CD4-positive, alpha-beta memory T cell (primary cell): ENCODE results near the gene DTX1. TPM values are rescaled to one million over a fixed set of nuclear protein-coding genes. Genes with fewer than 3 reads are reported as not detected.

Source experiments
- CTCF ChIA-PET: fragments of 350-600 bp; sonication (Branson Sonifier 250); formaldehyde crosslinking; loops from one replicate; lab custom pipeline; 2021; ENCODE audit warnings: inconsistent platforms; ENCODE audit not compliant: partially characterized antibody; lab: Charles Lee
- POLR2A ChIA-PET: fragments of 350-600 bp; sonication (Branson Sonifier 250); formaldehyde crosslinking; loops from one replicate; lab custom pipeline; 2021; ENCODE audit not compliant: partially characterized antibody; lab: Charles Lee
- DNase-seq, 5 donors: peaks; one replicate each; pipeline versions ENCODE4 v3.0.0 to v3.0.0-alpha.2; 2020 to 2022; ENCODE audit warnings: mixed read lengths in 1 of 5
- H3K27ac ChIP-seq: one replicate; pipeline ENCODE4 v1.7.0; 2013; ENCODE audit warnings: low read depth, low read length
- H3K27me3 ChIP-seq: 2 replicates; pipeline ENCODE4 v1.7.0; 2013; ENCODE audit warnings: mild to moderate bottlenecking, low read length, moderate library complexity; ENCODE audit not compliant: insufficient read depth
- H3K36me3 ChIP-seq: 2 replicates; pipeline ENCODE4 v1.7.0; 2013; ENCODE audit warnings: mild to moderate bottlenecking, low read length, moderate library complexity; ENCODE audit not compliant: insufficient read depth
- H3K4me1 ChIP-seq: 2 replicates; pipeline ENCODE4 v1.7.0; 2013; ENCODE audit warnings: mild to moderate bottlenecking, low read length, moderate library complexity; ENCODE audit not compliant: insufficient read depth
- H3K4me3 ChIP-seq, 2 donors: one replicate each; pipeline ENCODE4 v1.7.0; 2013; ENCODE audit warnings: low read length in 2 of 2, mild to moderate bottlenecking in 1 of 2
- H3K9me3 ChIP-seq, 2 donors: one replicate each; pipeline ENCODE4 v1.7.0; 2013; ENCODE audit warnings: low read length in 2 of 2, control low read depth in 1 of 2; ENCODE audit not compliant: control insufficient read depth in 1 of 2
- H3K27ac Mint-ChIP-seq, 7 donors: one replicate each; pipeline ENCODE4 v1.8.0; 2020 to 2021; ENCODE audit warnings: mixed read lengths in 7 of 7, mild to moderate bottlenecking in 6 of 7, inconsistent platforms in 3 of 7, moderate library complexity in 3 of 7
- H3K27me3 Mint-ChIP-seq, 2 donors: one replicate each; pipeline ENCODE4 v1.8.0; 2020 to 2021; ENCODE audit warnings: mixed read lengths in 2 of 2
- H3K36me3 Mint-ChIP-seq, 2 donors: one replicate each; pipeline ENCODE4 v1.8.0; 2020 to 2021; ENCODE audit warnings: mixed read lengths in 2 of 2, inconsistent platforms in 1 of 2, mild to moderate bottlenecking in 1 of 2
- H3K4me1 Mint-ChIP-seq, 4 donors: one replicate each; pipeline ENCODE4 v1.8.0; 2020 to 2021; ENCODE audit warnings: mixed read lengths in 4 of 4, mild to moderate bottlenecking in 1 of 4
- H3K4me3 Mint-ChIP-seq, 8 donors: one replicate each; pipeline ENCODE4 v1.8.0; 2020 to 2021; ENCODE audit warnings: mixed read lengths in 8 of 8, mild to moderate bottlenecking in 7 of 8, moderate library complexity in 6 of 8, inconsistent platforms in 3 of 8
- H3K9me3 Mint-ChIP-seq, 8 donors: one replicate each; pipeline ENCODE4 v1.8.0; 2020 to 2021; ENCODE audit warnings: mixed read lengths in 8 of 8, mild to moderate bottlenecking in 5 of 8, inconsistent platforms in 3 of 8, moderate library complexity in 1 of 8
- intact Hi-C: fragments of 100-400 bp; cut with micrococcal nuclease; formaldehyde crosslinking; loops from one replicate; pipeline ENCODE4 v1.15.1; 2023
- polyA plus RNA-seq, 2 donors: library from polyadenylated mRNA; unstranded; fragments of 300-500 nt; fragmentation: Illumina TruSeq; gene quantifications; one replicate each; pipeline ENCODE4 v1.2.3, GENCODE V29; 2021
- total RNA-seq, 2 experiments: library from RNA; stranded (reverse); gene quantifications; one replicate each; pipeline ENCODE4 v1.2.3, GENCODE V29; 2021

The DTX1 gene
- total and polyA plus RNA-seq, 4 experiments from 2014 or later, result 0.30 to 7.5 (median 5.5) TPM

GRCh38 chr12:113081873-113082272 is 25.3 kb downstream of the DTX1 start:
- Histone ChIP-seq H3K4me1 (peaks cover 19% of the 10 kb centered on the region), H3K9me3 (no peaks in the 10 kb centered on the region), H3K27me3 (no peaks in the 10 kb centered on the region), H3K4me3 (no peak overlapping the region), H3K36me3 (no peaks in the 10 kb centered on the region), H3K27ac (no peak overlapping the region)
- H3K4me3 Mint-ChIP-seq, result no peak overlapping the region
- CTCF ChIA-PET, result interaction anchor here (1.0 to 2.0 kb wide), 2 partner anchors 12 to 33 kb away, joined by 3 to 6 read pairs; no protein-coding TSS in a partner anchor
- H3K36me3 Mint-ChIP-seq, result peaks cover 10 to 27% of the 10 kb centered on the region in 2 donors
- intact Hi-C loops, result no loop called here
- DNase-seq, result no peak
- H3K27ac Mint-ChIP-seq, result peak overlapping the region in 4 of 7 donors; percentile 72 to 89 (median 80)
- H3K4me1 Mint-ChIP-seq, result peaks cover 24 to 62% (median 36%) of the 10 kb centered on the region in 4 donors
- POLR2A ChIA-PET, result interaction anchor here (0.9 to 1.7 kb wide), 2 partner anchors 8 to 12 kb away, joined by 3 to 5 read pairs; no protein-coding TSS in a partner anchor
- no peaks in the 10 kb centered on the region for H3K27me3 Mint-ChIP-seq
- H3K9me3 Mint-ChIP-seq, result no peaks in the 10 kb centered on the region

DNA sequence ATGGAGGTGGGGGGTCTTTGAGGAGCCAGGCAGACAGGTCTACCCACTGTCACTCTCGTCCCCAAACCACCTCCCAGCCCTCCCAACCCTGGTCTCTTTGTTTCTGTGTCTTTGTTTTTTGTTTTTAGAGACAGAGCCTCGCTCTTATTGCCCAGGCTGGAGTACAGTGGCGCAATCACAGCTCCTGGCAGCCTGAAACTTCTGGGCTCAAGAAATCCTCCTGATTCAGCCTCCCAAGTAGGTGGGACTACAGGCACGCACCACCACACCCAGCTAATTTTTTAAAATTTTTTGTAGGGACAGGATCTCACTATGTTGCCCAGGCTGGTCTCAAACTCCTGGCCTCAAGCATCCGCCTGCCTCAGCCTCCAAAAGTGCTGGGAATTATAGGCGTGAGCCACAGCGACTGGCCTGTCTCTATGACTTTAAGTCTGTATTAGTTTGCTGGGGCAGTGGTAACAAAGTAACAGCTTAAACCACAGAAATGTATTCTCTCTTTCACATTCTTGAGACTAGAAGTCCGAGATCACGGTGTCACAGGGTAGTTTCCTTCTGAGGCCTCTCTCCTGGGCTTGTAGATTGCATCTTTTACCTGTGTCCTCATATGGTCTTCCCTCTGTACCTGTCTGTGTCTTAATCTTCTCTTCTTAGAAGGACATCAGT is 26.1 kb downstream of the DTX1 start:
- Mint-ChIP-seq H3K27ac (peak overlapping the region in 5 of 7 donors; percentile 30 to 82 (median 71)), H3K27me3 (no peaks in the 10 kb centered on the region), H3K4me1 (peaks cover 31 to 69% (median 43%) of the 10 kb centered on the region in 4 donors), H3K36me3 (peaks cover 9 to 26% of the 10 kb centered on the region in 2 donors), H3K9me3 (no peaks in the 10 kb centered on the region), H3K4me3 (peak overlapping the region in 1 of 8 donors; percentile 55)
- no peaks in the 10 kb centered on the region for H3K27me3 ChIP-seq
- CTCF ChIA-PET, result interaction anchor here (2.0 kb wide), 1 partner anchor 12 kb away, joined by 6 read pairs; no protein-coding TSS in a partner anchor
- H3K27ac ChIP-seq, result no peak overlapping the region
- DNase-seq, result no peak
- peaks cover 26% of the 10 kb centered on the region for H3K4me1 ChIP-seq
- no peaks in the 10 kb centered on the region for H3K36me3 ChIP-seq
- POLR2A ChIA-PET, result interaction anchor here (1.7 kb wide), 1 partner anchor 7 kb away, joined by 5 read pairs; no protein-coding TSS in a partner anchor
- intact Hi-C loops, result no loop called here
- H3K4me3 ChIP-seq, result no peak overlapping the region
- H3K9me3 ChIP-seq, result no peaks in the 10 kb centered on the region

GRCh38 chr12:113083863-113084435 is 27.4 kb downstream of the DTX1 start:
- Mint-ChIP-seq H3K4me3 (peak overlapping the region in 2 of 8 donors; percentile 5 to 15), H3K27ac (peak overlapping the region; percentile 45 to 87 (median 73)), H3K36me3 (peaks cover 7 to 18% of the 10 kb centered on the region in 2 donors), H3K27me3 (no peaks in the 10 kb centered on the region), H3K4me1 (peaks cover 44 to 82% (median 55%) of the 10 kb centered on the region in 4 donors), H3K9me3 (no peaks in the 10 kb centered on the region)
- Histone ChIP-seq H3K36me3 (no peaks in the 10 kb centered on the region), H3K9me3 (no peaks in the 10 kb centered on the region), H3K27me3 (no peaks in the 10 kb centered on the region), H3K27ac (no peak overlapping the region), H3K4me1 (peaks cover 39% of the 10 kb centered on the region), H3K4me3 (no peak overlapping the region)
- intact Hi-C loops, result no loop called here
- POLR2A ChIA-PET, result interaction anchor here (0.6 kb wide), 1 partner anchor 105 kb away, joined by 3 read pairs; no protein-coding TSS in a partner anchor
- DNase-seq, result no peak
- CTCF ChIA-PET, result interaction anchor here (1.2 to 1.4 kb wide), 2 partner anchors 35 to 90 kb away, joined by 3 to 5 read pairs; no protein-coding TSS in a partner anchor

DNA sequence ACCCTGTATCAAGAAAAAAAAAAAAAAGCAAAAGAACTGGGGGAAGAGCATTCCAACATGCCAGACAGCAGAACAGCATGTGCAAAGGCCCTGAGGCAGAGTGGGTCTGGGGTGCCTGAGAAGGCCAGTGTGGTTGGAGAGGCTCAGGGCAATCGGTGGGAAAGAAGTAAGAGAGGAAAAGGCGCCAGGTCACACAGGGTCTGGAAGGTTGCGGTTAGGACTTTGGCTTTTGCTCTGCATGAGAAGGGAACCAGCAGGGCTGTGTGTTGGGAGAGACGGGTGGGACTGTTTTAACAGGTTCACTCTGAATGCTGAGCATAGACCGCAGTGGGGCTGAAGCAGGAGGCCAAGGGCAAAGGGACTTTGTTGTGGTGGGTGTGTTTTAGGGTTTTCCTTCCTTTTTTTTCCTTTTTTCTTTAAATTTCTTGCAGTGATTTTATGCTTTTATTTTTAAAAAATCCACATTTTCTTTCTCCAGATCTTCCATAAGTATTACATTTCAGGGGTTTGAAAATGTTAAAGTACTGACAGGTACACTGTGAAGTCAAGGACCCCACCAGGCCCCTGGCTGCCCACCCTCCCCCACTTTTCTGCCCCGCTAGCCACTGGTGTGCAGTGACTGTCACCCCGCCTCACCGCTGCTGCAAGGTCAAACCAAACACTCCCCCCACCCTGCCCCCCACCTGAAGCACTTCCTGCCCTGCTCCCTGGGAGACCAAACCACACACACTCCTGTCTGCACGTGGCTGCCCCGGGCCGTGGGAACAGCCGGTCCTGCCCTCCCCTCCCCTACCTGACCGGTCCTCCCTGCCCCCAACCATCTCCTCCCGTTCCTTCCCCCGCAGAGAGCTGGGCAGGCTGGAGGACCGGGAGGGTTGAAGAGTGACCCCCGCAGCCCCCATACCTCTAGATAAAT is 30.0 kb downstream of the DTX1 start:
- ChIA-PET CTCF (interaction anchor here (0.5 to 1.8 kb wide), 4 partner anchors 10 to 111 kb away, joined by 3 to 4 read pairs (median 4); no protein-coding TSS in a partner anchor), POLR2A (interaction anchor here (0.7 to 1.7 kb wide), 6 partner anchors 16 to 108 kb away, joined by 3 to 7 read pairs (median 3); partner anchors contain the start of genes DTX1 and OAS2)
- peaks cover 6 to 11% of the 10 kb centered on the region in 2 donors for H3K36me3 Mint-ChIP-seq
- Histone ChIP-seq H3K27me3 (no peaks in the 10 kb centered on the region), H3K36me3 (no peaks in the 10 kb centered on the region), H3K9me3 (no peaks in the 10 kb centered on the region), H3K4me1 (peaks cover 65% of the 10 kb centered on the region), H3K27ac (peak overlapping the region; percentile 29), H3K4me3 (peak overlapping the region in 1 of 2 donors; percentile 8)
- H3K27me3 Mint-ChIP-seq, result no peaks in the 10 kb centered on the region
- DNase-seq, result peak in 4 of 5 donors; percentile 28 to 57 (median 32)
- intact Hi-C loops, result no loop called here
- peak overlapping the region; percentile 88 to 96 (median 94) for H3K27ac Mint-ChIP-seq
- peak overlapping the region; percentile 68 to 85 (median 79) for H3K4me3 Mint-ChIP-seq
- no peaks in the 10 kb centered on the region for H3K9me3 Mint-ChIP-seq
- H3K4me1 Mint-ChIP-seq, result peaks cover 66 to 93% (median 75%) of the 10 kb centered on the region in 4 donors

DNA sequence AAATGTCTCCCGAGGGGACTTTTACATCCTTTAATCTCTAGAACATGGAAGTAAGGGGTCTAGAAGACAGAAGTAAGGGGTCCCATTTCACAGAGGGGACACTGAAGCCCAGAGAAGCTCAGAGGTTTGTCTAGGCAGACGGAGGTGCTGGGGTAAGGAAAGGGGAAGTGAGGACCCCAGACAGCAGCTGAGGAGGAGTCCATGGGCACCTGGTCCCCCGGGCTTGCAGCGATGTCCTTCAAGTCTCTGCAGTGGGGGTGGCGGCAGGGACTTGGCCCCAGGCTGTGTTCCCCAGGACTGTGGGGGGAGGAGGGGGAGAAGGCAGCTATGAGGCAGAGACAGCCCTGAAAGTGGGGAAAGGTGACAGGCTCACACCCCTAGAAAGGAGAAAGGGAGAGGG is 30.7 kb downstream of the DTX1 start:
- Histone ChIP-seq H3K4me3 (peak overlapping the region in 1 of 2 donors; percentile 8), H3K27me3 (no peaks in the 10 kb centered on the region), H3K36me3 (no peaks in the 10 kb centered on the region), H3K27ac (peak overlapping the region; percentile 8), H3K9me3 (no peaks in the 10 kb centered on the region), H3K4me1 (peaks cover 72% of the 10 kb centered on the region)
- Mint-ChIP-seq H3K27me3 (no peaks in the 10 kb centered on the region), H3K4me3 (peak overlapping the region in 7 of 8 donors; percentile 68 to 85 (median 80)), H3K4me1 (peaks cover 73 to 97% (median 82%) of the 10 kb centered on the region in 4 donors), H3K27ac (peak overlapping the region; percentile 81 to 96 (median 94)), H3K9me3 (peaks cover 0 to 1% (median 0%) of the 10 kb centered on the region in 8 donors), H3K36me3 (peaks cover 6 to 11% of the 10 kb centered on the region in 2 donors)
- ChIA-PET POLR2A (interaction anchor here (0.7 to 1.7 kb wide), 6 partner anchors 16 to 109 kb away, joined by 3 to 7 read pairs (median 3); partner anchors contain the start of genes DTX1 and OAS2), CTCF (interaction anchor here (0.6 kb wide), 1 partner anchor 9 kb away, joined by 3 read pairs; no protein-coding TSS in a partner anchor)
- DNase-seq, result no peak
- intact Hi-C loops, result no loop called here

GRCh38 chr12:113088037-113088436 is 31.5 kb downstream of the DTX1 start:
- Histone ChIP-seq H3K36me3 (no peaks in the 10 kb centered on the region), H3K27me3 (no peaks in the 10 kb centered on the region), H3K4me3 (no peak overlapping the region), H3K4me1 (peaks cover 80% of the 10 kb centered on the region), H3K9me3 (no peaks in the 10 kb centered on the region), H3K27ac (peak overlapping the region; percentile 8)
- peaks cover 0 to 1% (median 0%) of the 10 kb centered on the region in 8 donors for H3K9me3 Mint-ChIP-seq
- H3K27ac Mint-ChIP-seq, result peak overlapping the region; percentile 84 to 96 (median 94)
- H3K4me1 Mint-ChIP-seq, result peaks cover 75 to 99% (median 84%) of the 10 kb centered on the region in 4 donors
- H3K27me3 Mint-ChIP-seq, result no peaks in the 10 kb centered on the region
- CTCF ChIA-PET, result interaction anchor here (0.9 to 3.0 kb wide), 3 partner anchors 10 to 25 kb away, joined by 3 to 15 read pairs (median 3); no protein-coding TSS in a partner anchor
- H3K36me3 Mint-ChIP-seq, result peaks cover 7 to 11% of the 10 kb centered on the region in 2 donors
- POLR2A ChIA-PET, result interaction anchor here (1.6 to 1.7 kb wide), 2 partner anchors 18 to 110 kb away, joined by 6 to 7 read pairs; partner anchors contain the start of gene OAS2
- intact Hi-C loops, result loop anchor here (2.0 kb wide), 1 partner anchor 31 kb away; the partner anchor contains the start of gene DTX1
- peak in 1 of 5 donors; percentile 15 for DNase-seq
- peak overlapping the region; percentile 6 to 84 (median 72) for H3K4me3 Mint-ChIP-seq
